CD4-positive, alpha-beta T cell (primary cell): ENCODE data around the gene NGFR. TPM values are rescaled to one million over a fixed set of nuclear protein-coding genes. Genes with fewer than 3 reads are reported as not detected.
A peak's percentile ranks its signal among the peaks of the same experiment; 100 is the strongest.

Source experiments
- ATAC-seq: fragments of 200-7000 bp; cut with Tn5 transposase; one replicate; pipeline ENCODE4 v1.10.0; 2022; ENCODE audit warnings: mild to moderate bottlenecking; ENCODE audit not compliant: poor library complexity
- CTCF ChIA-PET: fragments of 350-600 bp; sonication (Branson Sonifier 250); formaldehyde crosslinking; loops from one replicate; lab custom pipeline; 2021; ENCODE audit warnings: antibody characterized with exemption, inconsistent platforms; lab: Charles Lee
- POLR2A ChIA-PET: fragments of 350-600 bp; sonication (Branson Sonifier 250); formaldehyde crosslinking; loops from one replicate; lab custom pipeline; 2021; ENCODE audit warnings: antibody characterized with exemption, inconsistent platforms; lab: Charles Lee
- DNase-seq, 14 experiments: peaks; one replicate each; pipeline ENCODE4 v3.0.0-alpha.2; 2013 to 2020; ENCODE audit warnings: mixed read lengths in 2 of 14
- H3K27ac ChIP-seq, 2 donors: one replicate each; pipeline versions ENCODE4 v1.5.1 to v1.7.0; 2013; ENCODE audit warnings: low read length in 2 of 2, low read depth in 1 of 2, mild to moderate bottlenecking in 1 of 2
- H3K27me3 ChIP-seq, 2 experiments: 1 replicate in 1 of 2; 2 replicates in 1 of 2; pipeline versions ENCODE4 v1.6.1 to v1.7.0; 2013; ENCODE audit warnings: low read length in 2 of 2, control low read depth in 1 of 2, mild to moderate bottlenecking in 1 of 2, moderate library complexity in 1 of 2; ENCODE audit not compliant: insufficient read depth in 2 of 2, control insufficient read depth in 1 of 2
- H3K36me3 ChIP-seq: one replicate; pipeline ENCODE4 v1.6.1; 2013; ENCODE audit warnings: low read length, control low read depth; ENCODE audit not compliant: insufficient read depth
- H3K4me1 ChIP-seq: one replicate; pipeline ENCODE4 v1.6.1; 2013; ENCODE audit warnings: low read length, control low read depth; ENCODE audit not compliant: insufficient read depth
- H3K4me3 ChIP-seq: one replicate; pipeline ENCODE4 v1.5.1; 2013; ENCODE audit warnings: mild to moderate bottlenecking, low read length, moderate library complexity
- H3K9me3 ChIP-seq, 2 experiments: 1 replicate in 1 of 2; 2 replicates in 1 of 2; pipeline versions ENCODE4 v1.6.1 to v1.7.0; 2013; ENCODE audit warnings: low read length in 2 of 2, mild to moderate bottlenecking in 2 of 2, control low read depth in 1 of 2, moderate library complexity in 1 of 2; ENCODE audit not compliant: control insufficient read depth in 1 of 2, insufficient read depth in 1 of 2
- H3K27ac Mint-ChIP-seq: one replicate; pipeline ENCODE4 v1.8.0; 2020; ENCODE audit warnings: mixed read lengths
- H3K27me3 Mint-ChIP-seq: one replicate; pipeline ENCODE4 v1.8.0; 2021; ENCODE audit warnings: mixed read lengths
- H3K36me3 Mint-ChIP-seq: one replicate; pipeline ENCODE4 v1.8.0; 2021; ENCODE audit warnings: low read depth, mixed read lengths
- H3K4me1 Mint-ChIP-seq: one replicate; pipeline ENCODE4 v1.8.0; 2021; ENCODE audit warnings: low read depth, mixed read lengths
- H3K4me3 Mint-ChIP-seq: one replicate; pipeline ENCODE4 v1.8.0; 2020; ENCODE audit warnings: mild to moderate bottlenecking, mixed read lengths
- H3K9me3 Mint-ChIP-seq: one replicate; pipeline ENCODE4 v1.8.0; 2020; ENCODE audit warnings: mixed read lengths
- intact Hi-C, 2 experiments: fragments of 100-400 bp; cut with DNase I in 1 of 2; cut with micrococcal nuclease in 1 of 2; formaldehyde crosslinking; loops; one replicate each; pipeline versions ENCODE4 v1.15.1 to v1.9.0; 2023 to 2025; cut with DNase I, micrococcal nuclease
- total RNA-seq, 174 experiments: library from RNA in 2 of 174; stranded (reverse) in 2 of 174; gene quantifications; one replicate each; pipeline ENCODE4 v1.2.3 and lab custom pipeline; 2021 to 2026
- TF ChIP-seq, protein P1 (sequence below): fragments of 200-600 bp; IDR thresholded peaks from one replicate; pipeline ENCODE4 v1.8.0; 2022; ENCODE audit warnings: antibody characterized with exemption, mild to moderate bottlenecking

NGFR gene
- total RNA-seq, 2 experiments from 2014 or later, result 0.11 to 0.22 TPM

DNA sequence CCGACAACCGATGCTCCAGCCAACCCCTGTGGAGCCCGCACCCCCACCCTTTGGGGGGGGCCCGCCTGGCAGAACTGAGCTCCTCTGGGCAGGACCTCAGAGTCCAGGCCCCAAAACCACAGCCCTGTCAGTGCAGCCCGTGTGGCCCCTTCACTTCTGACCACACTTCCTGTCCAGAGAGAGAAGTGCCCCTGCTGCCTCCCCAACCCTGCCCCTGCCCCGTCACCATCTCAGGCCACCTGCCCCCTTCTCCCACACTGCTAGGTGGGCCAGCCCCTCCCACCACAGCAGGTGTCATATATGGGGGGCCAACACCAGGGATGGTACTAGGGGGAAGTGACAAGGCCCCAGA, 17.9 kb downstream of the NGFR start:
- Mint-ChIP-seq H3K4me3 (no peak overlapping the region), H3K36me3 (no peaks in the 10 kb centered on the region), H3K27ac (no peak overlapping the region), H3K27me3 (peaks cover 20% of the 10 kb centered on the region), H3K9me3 (no peaks in the 10 kb centered on the region), H3K4me1 (no peaks in the 10 kb centered on the region)
- peaks cover 3% of the 10 kb centered on the region for H3K4me1 ChIP-seq
- peaks cover 6 to 15% of the 10 kb centered on the region in 2 experiments for H3K27me3 ChIP-seq
- H3K36me3 ChIP-seq, result no peaks in the 10 kb centered on the region
- DNase-seq, result no peak
- TF ChIP-seq, protein P1, sequence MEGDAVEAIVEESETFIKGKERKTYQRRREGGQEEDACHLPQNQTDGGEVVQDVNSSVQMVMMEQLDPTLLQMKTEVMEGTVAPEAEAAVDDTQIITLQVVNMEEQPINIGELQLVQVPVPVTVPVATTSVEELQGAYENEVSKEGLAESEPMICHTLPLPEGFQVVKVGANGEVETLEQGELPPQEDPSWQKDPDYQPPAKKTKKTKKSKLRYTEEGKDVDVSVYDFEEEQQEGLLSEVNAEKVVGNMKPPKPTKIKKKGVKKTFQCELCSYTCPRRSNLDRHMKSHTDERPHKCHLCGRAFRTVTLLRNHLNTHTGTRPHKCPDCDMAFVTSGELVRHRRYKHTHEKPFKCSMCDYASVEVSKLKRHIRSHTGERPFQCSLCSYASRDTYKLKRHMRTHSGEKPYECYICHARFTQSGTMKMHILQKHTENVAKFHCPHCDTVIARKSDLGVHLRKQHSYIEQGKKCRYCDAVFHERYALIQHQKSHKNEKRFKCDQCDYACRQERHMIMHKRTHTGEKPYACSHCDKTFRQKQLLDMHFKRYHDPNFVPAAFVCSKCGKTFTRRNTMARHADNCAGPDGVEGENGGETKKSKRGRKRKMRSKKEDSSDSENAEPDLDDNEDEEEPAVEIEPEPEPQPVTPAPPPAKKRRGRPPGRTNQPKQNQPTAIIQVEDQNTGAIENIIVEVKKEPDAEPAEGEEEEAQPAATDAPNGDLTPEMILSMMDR, result no peak
- no peak overlapping the region for H3K27ac ChIP-seq
- no peak overlapping the region for H3K4me3 ChIP-seq
- intact Hi-C loops, result no loop called here
- ChIA-PET POLR2A (no interaction called here), CTCF (no interaction called here)
- peaks cover 0 to 8% of the 10 kb centered on the region in 2 experiments for H3K9me3 ChIP-seq
- no peak for ATAC-seq

- intact Hi-C loops, result no loop called here
- no peak overlapping the region for H3K27ac ChIP-seq
- peaks cover 3% of the 10 kb centered on the region for H3K4me1 ChIP-seq
- H3K4me3 Mint-ChIP-seq, result no peak overlapping the region
- TF ChIP-seq, protein P1, result no peak
- ATAC-seq (no peak), DNase-seq (peak in 1 of 14 experiments; percentile 3)
- peaks cover 18% of the 10 kb centered on the region for H3K27me3 Mint-ChIP-seq
- H3K9me3 Mint-ChIP-seq, result no peaks in the 10 kb centered on the region
- no peak overlapping the region for H3K27ac Mint-ChIP-seq
- no peaks in the 10 kb centered on the region for H3K36me3 ChIP-seq
- no peak overlapping the region for H3K4me3 ChIP-seq
- H3K27me3 ChIP-seq, result peaks cover under 1 to 9% of the 10 kb centered on the region in 2 experiments
- no peaks in the 10 kb centered on the region for H3K4me1 Mint-ChIP-seq
- no peaks in the 10 kb centered on the region for H3K36me3 Mint-ChIP-seq
- peaks cover 0 to 6% of the 10 kb centered on the region in 2 experiments for H3K9me3 ChIP-seq
- ChIA-PET CTCF (interaction anchor here (0.9 kb wide), 1 partner anchor 17 kb away, joined by 3 read pairs; no protein-coding TSS in a partner anchor), POLR2A (no interaction called here)
These were observed 18.5 kb downstream of the NGFR start for GRCh38 chr17:49513641-49514040.

GRCh38 chr17:49514071-49514721, 19.1 kb downstream of the NGFR start:
- ATAC-seq (no peak), DNase-seq (no peak)
- intact Hi-C loops, result no loop called here
- Mint-ChIP-seq H3K4me3 (no peak overlapping the region), H3K9me3 (no peaks in the 10 kb centered on the region), H3K4me1 (no peaks in the 10 kb centered on the region), H3K27ac (no peak overlapping the region), H3K36me3 (no peaks in the 10 kb centered on the region), H3K27me3 (peaks cover 14% of the 10 kb centered on the region)
- H3K36me3 ChIP-seq, result no peaks in the 10 kb centered on the region
- peaks cover 3% of the 10 kb centered on the region for H3K4me1 ChIP-seq
- CTCF ChIA-PET, result interaction anchor here (0.9 kb wide), 1 partner anchor 18 kb away, joined by 3 read pairs; no protein-coding TSS in a partner anchor
- TF ChIP-seq, protein P1, result no peak
- H3K4me3 ChIP-seq, result no peak overlapping the region
- H3K27me3 ChIP-seq, result peaks cover 0 to 5% of the 10 kb centered on the region in 2 experiments
- POLR2A ChIA-PET, result no interaction called here
- peaks cover 0 to under 1% of the 10 kb centered on the region in 2 experiments for H3K9me3 ChIP-seq
- H3K27ac ChIP-seq, result no peak overlapping the region
